Activated CD4-positive, alpha-beta T cell treated with anti-CD3 and anti-CD28 coated beads, Interleukin-10, Interleukin-2, amounts not matched to agents 100 ng/mL and 50 ng/mL, durations not matched to agents 16 hours and 8 hours (primary cell): ENCODE data around the gene ERAL1.
"Not testable (repeated sequence)": the region's sequence is repeated elsewhere in the genome, so short reads cannot be mapped to it uniquely, and the experiment has no call there.

Source experiments
- DNase-seq: peaks from one replicate; pipeline ENCODE4 v3.0.0-alpha.2; 2020

Gene ERAL1

DNA sequence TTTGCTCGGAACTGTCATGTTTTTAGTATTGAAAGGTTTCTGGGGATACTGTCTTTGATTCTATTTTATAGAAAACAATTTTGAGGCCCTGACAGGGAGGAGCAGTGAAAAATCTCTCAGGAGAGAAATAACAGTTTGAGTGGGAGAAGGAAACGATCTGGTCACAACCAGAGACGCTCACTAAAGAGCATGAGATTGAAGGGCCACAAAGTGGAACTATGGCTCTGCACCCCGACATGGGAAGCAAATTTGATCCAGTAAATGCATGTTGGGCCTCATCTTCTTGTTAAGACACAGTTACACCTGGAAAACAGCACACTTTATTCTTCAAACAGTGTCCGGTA, 492 bp downstream of the ERAL1 start:
- no peak for DNase-seq

GRCh38 chr17:28856028-28856574, 1.3 kb downstream of the ERAL1 start:
- no peak for DNase-seq

DNA sequence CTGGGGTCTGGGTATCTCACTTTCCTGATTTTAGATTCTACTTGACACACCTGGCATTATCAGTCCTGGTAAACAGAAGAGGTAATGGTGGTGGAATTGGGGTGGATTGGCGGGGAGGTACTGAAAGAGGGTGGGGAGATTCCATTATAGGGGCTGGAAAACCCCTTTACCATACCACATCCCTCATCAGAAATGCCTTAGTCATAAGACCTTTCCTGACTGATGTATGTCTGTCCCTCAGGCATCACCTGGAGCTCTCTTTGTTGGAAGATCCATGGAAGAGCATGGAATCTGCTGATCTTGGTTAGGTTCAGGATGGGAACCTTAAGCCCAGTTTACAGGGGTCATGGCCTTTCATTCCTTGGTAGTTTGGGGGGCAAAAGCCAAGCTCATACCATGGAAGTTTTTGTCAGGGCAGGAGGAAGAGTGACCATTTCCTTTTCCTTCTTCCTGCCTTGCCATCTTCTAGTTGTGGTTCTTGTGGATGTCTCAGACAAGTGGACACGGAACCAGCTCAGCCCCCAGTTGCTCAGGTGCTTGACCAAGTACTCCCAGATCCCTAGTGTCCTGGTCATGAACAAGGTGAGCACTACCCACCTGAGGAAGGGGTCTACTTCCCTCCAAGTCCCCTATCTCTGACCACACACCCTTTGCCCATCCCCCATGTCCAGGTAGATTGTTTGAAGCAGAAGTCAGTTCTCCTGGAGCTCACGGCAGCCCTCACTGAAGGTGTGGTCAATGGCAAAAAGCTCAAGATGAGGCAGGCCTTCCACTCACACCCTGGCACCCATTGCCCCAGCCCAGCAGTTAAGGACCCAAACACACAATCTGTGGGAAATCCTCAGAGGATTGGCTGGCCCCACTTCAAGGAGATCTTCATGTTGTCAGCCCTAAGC, 3.3 kb downstream of the ERAL1 start:
- no peak for DNase-seq

- DNase-seq, result no peak
These were observed 4.1 kb downstream of the ERAL1 start for GRCh38 chr17:28858801-28859355.

DNA sequence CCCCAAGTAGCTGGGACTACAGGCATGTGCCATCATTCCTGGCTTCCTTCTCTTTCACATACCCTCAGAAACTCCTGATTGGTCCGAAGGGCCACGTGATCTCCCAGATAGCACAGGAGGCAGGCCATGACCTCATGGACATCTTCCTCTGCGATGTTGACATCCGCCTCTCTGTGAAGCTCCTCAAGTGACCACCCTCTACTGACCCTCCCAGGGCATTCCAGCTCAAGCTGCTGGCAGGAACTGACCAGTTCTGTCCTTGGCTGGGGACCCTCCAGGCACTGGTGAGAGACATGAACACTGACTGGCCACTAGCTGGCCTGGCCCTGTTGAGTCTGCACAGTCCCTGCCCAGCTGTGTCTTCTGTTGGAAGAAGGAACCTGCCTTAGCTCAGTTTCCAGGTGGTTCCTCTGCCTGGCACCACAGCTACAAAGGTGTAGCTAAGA, 5.6 kb downstream of the ERAL1 start:
- DNase-seq, result no peak

- DNase-seq, result no peak
These were observed 6.8 kb downstream of the ERAL1 start for GRCh38 chr17:28861393-28862203.

DNA sequence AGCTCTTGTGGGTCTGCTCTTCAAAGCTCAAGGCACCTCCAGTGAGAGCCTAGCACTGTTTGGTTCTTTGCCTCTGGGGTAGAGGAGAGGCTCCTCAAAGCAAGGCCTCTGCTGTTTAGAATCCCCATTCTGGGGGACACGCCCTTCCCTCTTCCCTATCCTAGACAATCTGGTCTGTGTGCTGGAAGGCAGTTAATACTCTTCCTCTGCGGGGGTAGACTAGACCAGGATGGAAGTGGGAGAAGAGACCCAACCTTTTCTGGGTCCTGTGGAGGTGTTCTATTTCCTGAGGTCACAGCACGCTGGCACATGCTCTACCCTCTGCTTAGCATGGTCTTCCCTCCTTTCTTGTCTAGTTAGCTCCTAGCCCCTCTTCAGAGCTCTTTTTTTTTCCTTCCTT, 7.7 kb downstream of the ERAL1 start:
- DNase-seq, result no peak

DNA sequence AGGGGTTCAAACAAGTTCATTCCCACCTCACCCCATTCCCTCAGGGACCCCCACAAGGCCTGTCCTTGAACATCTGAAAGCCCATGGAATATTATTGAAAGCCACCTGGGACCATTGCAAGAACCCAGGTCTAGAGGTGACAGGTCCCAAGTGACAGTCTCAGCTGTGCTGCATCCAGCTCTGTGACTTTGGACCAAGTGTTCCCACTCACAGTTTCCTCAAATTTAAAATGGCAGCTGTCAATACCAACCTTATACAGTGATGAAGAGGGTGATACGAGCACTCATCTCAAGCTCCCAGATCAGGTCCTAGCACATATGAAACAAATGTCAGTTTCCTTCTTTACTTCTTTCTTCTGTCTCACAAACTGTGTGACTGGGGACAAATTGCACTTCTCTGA, 9.1 kb downstream of the ERAL1 start:
- DNase-seq, result no peak

DNA sequence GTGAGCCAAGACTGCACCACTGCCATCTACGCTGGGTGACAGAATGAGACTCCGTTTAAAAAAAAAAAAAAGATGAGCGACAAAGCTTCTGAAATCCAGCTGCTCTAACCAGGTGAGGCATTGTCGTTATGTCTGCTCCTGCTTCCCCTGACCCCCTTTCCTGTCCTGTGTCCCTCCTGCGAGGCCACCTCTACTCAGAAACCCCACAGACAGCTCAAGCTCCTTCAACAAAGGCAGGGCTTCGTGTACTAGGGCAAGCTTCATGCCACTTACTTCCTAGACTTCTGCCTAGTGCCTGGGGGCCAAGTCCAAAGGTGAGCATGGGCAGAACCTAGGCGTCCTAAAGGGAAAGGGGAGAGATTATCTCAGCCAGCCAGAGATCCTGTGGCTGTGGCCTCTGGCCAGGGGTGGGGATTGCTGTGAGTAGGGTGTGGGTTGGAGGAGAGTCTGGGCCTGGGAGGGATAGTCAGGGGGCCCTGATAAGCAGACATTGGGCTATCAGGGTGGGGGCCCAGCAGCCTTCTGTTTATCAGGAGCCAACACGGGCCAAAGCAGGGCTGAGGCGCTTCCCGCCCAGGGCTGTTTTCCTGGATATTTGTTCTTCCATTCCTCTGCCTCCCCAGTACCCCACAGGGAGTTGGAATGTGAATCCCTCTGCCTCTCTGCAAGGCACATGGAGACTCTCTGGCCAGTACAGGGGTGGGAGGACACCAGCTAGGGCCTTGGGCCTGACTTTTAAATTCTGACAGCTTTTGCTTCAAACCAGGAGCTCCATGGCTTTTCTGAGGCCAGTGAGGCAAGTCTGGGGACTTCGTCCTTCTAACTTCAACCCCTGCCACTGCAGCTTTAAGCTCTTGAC, 10.4 kb downstream of the ERAL1 start:
- DNase-seq, result no peak

DNA sequence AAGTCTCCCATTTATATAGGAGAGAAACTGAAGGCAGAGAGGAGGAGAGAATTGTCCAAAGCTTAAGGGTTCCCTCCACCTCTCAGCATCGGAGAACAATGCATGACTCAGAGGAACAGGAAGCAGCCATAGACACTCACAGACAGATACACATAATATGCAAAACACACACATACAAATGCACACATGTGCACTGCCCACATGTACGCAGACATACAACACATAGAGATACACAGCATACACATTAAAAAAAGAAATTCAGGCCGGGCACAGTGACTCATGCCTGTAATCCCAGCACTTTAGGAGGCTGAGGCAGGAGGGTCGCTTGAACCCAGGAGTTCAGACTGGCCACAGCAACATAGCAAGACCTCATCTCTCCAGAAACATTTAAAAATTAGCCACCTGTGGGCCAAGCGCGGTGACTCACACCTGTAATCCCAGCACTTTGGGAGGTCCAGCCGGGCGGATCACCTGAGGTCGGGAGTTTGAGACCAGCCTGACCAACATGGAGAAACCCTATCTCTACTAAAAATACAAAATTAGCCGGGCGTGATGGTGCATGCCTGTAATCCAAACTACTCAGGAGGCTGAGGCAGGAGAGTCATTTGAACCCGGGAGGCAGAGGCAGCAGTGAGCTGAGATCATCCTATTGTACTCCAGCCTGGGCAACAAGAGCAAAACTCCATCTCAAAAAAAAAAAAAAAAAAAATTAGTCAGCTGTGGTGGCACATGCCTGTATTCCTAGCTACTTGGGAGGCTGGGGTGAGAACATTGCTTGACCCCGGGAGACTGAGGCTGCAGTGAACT, 11.3 kb downstream of the ERAL1 start:
- peak; percentile 13 for DNase-seq

DNA sequence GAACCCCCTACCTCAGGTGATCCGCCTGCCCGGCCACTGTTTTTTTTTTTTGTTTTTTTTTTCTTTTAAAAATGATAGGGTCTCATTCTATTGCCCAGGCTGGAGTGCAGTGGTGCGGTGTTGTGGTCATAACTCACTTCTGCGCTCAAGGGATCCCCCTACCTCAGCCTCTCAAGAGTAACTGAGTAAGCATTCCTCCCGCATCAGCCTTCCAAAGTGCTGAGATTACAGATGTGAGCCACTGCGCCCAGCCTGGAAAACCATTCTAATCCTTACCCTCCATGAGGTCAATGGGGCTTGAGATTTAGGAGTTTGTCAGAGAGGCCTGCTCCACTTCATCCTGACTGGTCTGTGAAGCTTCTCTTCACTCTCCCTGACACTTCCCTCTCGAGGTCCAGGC, 12.5 kb downstream of the ERAL1 start:
- DNase-seq, result no peak

- DNase-seq, result peak; percentile 82
These were observed 16.3 kb downstream of the ERAL1 start for GRCh38 chr17:28871056-28871579.

- no peak for DNase-seq
These were observed 19.0 kb downstream of the ERAL1 start for GRCh38 chr17:28873839-28874238.

GRCh38 chr17:28874750-28875149, 19.9 kb downstream of the ERAL1 start:
- DNase-seq, result no peak

DNA sequence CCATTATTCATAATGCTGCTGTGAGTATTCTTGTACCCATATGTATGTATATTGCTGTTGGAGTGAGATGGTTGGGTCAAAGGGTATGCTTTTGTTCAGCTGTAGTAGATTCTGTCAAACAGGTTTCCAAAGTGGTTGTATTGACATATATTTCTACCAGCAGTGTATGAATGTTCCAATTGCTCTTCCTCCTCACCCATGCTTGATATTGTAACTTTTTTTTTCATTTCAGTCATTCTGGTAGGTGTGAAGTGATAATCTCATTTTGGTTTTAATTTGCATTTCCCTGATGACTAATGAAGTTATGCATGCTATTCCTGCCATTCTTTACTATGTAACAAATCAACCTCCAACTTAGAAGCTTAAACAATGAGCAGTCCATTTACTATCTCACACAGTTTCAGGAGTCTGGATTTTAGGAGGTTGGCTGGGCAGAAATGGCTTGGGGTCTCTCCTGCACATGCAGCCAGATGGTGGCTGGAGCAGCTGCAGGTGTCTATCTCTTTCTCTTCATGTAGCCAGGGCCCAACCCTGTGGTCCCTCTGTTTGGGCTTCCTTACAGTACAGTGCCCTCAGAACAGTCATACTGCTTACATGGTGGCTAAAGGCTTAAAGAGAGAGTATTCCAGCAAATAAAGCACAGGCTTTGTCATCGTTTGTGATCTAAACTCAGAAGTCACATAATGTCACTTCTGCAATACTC, 21.2 kb downstream of the ERAL1 start:
- peak; percentile 49 for DNase-seq

DNA sequence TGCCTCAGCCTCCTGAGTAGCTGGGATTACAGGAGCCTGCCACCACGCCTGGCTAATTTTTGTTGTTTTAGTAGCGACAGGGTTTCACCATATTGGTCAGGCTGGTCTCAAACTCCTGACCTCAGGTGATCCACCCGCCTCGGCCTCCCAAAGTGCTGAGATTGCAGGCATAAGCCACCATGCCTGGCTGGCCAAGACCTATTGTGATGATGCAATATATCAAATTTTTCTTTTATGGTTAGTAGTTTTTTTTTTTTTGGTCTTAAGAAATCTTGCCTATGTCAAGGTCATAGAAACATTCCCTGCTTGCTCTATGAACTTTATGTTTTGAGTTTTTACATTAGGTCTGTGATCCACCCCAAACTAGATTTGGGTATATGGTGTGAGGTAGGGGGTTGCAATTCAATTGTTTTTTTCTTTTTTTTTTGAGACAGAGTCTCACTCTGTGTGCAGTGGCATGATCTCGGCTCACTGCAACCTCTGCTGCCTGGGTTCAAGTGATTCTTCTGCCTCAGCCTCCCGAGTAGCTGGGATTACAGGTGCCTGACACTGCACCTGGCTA, 22.4 kb downstream of the ERAL1 start:
- DNase-seq, result not testable (repeated sequence)

GRCh38 chr17:28878158-28878910, 23.5 kb downstream of the ERAL1 start:
- DNase-seq, result peak; percentile 24

GRCh38 chr17:28878981-28879380, 24.2 kb downstream of the ERAL1 start:
- DNase-seq, result peak; percentile 31

DNA sequence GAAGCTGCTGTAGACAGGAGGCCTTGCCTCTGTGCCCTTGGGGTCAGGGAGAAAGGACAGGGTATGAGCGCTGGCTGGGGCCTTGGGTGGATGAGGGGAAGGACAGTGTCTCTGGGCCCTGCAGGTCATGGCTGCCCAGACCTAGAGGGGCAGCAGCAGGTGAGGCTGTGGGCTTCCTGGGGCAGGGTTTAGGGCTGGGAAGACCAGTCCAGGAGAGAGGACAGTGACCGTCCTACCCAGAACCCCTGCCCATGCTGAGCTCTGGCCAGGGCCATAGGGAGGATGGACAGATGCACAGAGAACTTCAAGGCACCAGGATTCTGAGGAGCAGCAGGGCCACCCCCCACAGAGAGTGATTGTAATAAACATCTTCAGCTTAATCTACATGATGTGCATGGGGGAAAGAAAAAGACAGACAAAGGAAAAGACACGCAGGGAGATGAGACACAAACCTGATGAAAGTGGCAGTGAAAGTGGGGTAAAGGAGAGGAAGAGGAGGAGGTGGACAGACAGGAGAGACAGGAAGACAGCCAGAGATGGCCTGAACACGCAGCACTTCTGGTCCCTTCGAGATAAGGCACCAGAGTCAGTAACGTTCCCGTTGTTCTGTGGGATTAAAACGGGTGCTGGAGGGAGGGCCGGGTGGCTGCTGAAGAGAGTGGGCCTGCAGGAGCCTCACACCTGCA, 25.2 kb downstream of the ERAL1 start:
- no peak for DNase-seq
